ENCODE measurements around the gene DOCK1.
"Not testable (repeated sequence)": the region's sequence is repeated elsewhere in the genome, so short reads cannot be mapped to it uniquely, and the experiment has no call there.

DOCK1 gene

DNA sequence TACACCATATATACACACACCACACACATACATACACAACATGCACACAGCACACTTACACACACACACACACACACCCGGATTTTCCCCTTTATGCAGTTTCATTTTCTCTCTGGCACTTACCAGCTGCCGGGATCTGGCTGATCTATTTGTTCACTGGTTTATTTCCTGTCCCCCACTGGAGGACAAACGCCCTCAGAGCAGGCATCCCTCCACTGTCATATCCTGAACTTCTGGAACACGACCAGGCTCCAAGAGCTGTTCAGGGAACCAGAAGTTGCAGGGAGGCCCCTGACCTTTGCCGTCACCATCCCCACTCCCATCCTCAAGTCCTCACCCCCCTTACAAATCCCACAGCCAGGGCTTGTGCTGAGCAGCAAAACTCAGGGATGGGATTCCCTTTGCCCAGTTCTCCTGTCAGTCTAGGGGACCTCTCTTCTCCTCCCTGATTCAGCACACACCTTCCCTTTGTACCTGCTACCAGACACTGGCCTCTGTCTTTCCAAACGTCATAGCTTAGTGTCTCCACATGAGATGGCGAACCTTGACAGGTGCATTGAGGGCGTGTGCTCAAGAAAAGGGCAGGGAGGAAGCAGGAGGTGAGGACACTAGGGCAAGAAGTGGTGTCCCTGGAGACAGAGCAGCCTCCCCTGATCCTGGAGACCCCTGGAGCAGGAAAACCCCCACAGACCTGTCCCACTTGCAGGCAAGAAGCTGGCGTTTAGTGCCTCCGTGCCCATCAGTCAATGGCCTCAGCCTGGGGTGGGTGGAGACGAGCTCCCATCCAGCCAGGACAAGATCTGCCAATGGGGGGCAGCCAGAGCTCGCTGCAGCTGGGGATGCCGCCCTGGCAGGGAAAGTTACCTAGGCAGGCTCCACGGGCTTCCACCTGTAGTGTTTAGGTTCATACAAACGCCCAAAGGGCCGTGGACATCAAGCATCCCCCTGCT, 12.7 kb upstream of the DOCK1 start:
- DNase-seq (ENCODE audit: insufficient read length, low spot score): no peak
- no peak for TF ChIP-seq POLR2A (IDR thresholded peaks at IDR 0.05; ENCODE audit: low read depth, low read length)
- FAIRE-seq: no peak

DNA sequence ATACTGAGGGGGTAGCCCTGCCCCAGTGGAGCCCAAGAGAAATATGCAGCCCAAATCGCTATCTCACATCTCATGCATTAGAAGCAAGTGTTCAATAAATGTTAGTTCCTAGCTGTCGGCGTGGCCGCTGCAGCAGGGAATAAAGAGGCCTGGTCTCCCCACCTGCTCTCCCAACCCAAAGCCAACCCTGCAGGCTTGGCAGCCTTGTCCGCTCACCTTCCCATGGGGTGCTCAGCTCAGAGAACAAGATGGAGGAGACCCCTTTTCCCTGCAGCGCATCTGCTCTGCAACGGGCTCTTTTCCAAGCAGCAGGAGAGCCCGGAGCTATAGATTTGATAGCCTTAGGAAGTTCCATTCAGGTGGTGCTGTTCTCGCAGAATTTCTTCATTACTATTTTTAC, 12.0 kb upstream of the DOCK1 start:
- TF ChIP-seq POLR2A (IDR thresholded peaks at IDR 0.05; ENCODE audit: low read depth, low read length): no peak
- DNase-seq (ENCODE audit: insufficient read length, low spot score) (no peak), FAIRE-seq (no peak)

DNA sequence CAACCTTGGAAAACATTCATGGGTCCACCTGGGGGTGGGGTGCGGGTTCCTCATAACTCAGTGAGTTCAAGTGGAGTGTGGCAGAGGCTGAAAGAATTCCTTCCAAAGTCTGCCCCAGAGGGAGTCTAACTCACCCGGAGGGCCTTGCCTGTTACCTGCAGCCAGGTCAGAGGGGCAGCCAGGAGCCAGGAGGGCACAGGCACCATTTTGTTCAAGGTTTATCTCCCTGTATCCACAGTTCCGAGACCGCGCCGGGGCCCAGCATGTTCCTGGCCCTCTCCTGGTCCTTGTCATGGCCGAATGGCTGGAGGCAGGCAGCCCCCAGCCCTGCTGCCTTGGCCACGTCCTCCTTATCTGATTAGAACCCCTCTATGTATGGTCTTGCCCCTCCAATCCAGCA, 11.4 kb upstream of the DOCK1 start:
- no peak for TF ChIP-seq POLR2A (IDR thresholded peaks at IDR 0.05; ENCODE audit: low read depth, low read length)
- FAIRE-seq: no peak
- no peak for DNase-seq (ENCODE audit: insufficient read length, low spot score)

DNA sequence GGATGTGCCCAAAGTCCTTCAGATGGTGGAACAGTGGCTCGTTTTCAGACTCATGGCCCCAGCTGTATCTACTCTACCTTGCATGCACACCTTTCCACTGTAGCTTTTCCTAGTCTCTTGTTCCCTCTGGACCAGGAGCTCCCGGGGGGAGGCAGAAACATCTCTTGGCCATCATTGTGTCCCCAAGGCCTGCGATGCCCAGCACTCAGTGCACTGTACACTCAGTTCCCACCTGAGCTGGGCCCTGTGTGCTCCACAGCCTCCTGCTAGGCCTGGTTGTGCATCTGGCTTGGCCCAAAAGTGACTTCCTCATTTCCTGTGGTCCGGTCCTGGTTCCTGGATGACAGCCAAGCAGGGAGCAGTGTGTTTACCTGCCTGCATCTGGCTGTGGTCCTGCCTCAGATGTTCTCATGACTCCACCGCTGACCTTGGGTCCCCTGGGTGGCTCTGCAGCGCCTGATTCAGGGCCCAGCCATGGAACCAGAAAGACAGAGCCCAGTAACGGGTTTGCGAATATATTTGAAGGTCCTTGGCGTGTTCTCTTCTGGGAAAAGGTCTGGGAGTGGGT, 9.9 kb upstream of the DOCK1 start:
- FAIRE-seq (no peak), DNase-seq (ENCODE audit: insufficient read length, low spot score) (no peak)
- no peak for TF ChIP-seq POLR2A (IDR thresholded peaks at IDR 0.05; ENCODE audit: low read depth, low read length)

DNA sequence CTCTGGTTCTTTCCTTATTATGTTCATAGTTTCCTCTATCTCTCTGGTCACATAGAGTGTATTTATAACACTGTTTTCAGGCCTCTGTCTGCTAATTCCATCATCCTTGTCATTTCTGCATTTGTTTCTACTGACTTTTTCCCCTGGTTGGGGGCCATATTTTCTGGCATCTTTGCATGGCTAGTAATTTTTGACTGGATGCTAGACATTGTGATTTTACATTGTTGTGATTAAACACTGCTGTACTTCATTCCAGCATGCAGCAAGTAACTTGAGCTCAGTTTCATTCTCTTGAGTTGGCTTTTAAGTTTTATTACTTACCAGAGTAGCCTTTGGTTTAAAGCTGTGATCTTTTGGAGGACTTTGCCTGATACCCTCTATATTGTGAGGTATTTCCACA, 6.8 kb upstream of the DOCK1 start:
- FAIRE-seq (no peak), DNase-seq (ENCODE audit: insufficient read length, low spot score) (no peak)
- no peak for TF ChIP-seq POLR2A (IDR thresholded peaks at IDR 0.05; ENCODE audit: low read depth, low read length)

DNA sequence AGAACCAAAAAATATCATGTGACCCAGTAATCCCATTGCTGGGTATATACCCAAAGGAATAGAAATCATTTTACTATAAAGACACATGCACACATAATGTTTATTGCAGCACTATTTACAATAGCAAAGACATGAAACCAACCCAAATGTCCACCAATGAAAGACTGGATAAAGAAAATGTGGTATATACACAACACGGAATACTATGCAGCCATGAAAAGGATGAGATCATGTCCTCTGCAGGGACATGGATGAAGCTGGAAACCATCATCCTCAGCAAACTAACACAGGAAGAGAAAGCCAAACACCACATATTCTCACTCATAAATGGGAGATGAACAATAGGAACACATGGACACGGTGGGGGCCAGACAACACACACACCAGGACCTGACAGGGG, 5.7 kb upstream of the DOCK1 start:
- FAIRE-seq: not testable (repeated sequence)

DNA sequence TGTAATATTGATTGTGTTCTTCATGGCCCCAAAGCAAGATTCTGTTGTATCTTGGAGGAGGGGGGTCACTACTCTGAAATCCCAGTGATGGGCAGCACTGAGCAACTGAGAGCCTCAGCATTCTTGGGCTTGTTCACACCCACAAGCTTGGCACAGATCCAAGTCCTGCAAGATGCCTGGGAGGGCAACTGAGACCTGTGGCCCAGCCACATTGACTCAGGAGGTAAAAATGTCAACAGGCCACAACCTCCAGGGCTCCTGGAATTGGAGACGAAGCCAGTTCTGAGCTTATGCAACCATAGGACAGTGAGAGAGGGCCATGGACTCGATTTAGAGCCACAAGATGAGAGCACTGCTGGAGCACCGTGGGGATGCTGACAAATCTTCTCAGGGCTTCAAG, 3.1 kb upstream of the DOCK1 start:
- FAIRE-seq (peak; percentile 89), DNase-seq (ENCODE audit: insufficient read length, low spot score) (peak; percentile 62)
- TF ChIP-seq POLR2A (IDR thresholded peaks at IDR 0.05; ENCODE audit: low read depth, low read length): no peak

More for the DNA sequence above, 5.7 kb upstream of the DOCK1 start:
- DNase-seq (ENCODE audit: insufficient read length, low spot score): not testable (repeated sequence)

DNA sequence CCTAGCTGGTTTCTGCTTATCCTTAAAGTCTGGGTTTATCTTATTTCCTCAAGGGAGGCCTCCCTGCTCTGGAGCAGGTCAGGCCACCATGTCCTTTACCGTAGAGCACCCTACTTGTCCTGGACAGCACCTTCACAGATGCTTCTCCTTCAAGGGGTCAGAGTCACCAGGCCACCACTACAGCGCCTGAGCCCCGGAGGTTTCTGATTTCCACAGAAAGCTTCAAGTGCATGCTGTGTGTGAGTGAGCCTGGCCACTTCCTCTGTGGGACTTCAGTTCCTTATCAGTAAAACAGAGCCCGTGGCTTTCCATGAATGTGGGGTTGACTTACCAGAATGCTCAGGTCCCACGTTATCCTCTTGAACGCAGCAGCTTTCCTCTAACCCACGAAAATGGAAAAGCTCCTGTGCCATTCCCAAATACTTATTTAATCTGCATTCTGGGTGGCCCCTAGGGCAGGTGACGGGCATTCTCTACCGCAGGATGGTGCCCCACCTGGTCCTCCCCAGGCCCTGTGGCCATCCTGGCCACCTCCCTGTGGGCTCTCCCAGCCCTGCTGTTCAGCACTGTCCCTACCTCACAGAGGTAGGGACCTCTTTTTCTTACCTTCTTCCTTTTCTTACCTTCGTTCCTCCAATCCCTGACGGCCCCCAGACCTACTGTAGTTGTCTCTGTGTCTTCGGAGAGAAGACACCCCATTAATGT, 1.4 kb upstream of the DOCK1 start:
- TF ChIP-seq POLR2A (IDR thresholded peaks at IDR 0.05; ENCODE audit: low read depth, low read length): no peak
- DNase-seq (ENCODE audit: insufficient read length, low spot score) (no peak), FAIRE-seq (no peak)

DNA sequence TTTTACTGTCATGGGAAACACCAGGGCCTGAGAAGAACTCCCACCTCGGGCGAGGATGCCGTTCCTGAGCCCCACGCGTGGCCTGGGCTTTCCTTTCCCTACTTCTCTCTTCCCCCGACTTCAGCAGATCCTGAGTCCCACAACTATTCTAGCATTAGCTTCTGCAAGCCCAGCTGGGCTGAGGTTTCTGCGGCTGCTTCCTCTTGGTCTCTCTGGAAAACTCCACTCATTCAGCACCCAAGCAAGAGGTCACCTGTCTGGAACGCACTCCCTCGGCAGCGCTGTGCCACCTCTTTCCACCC, 761 bp upstream of the DOCK1 start:
- no peak for FAIRE-seq

DNA sequence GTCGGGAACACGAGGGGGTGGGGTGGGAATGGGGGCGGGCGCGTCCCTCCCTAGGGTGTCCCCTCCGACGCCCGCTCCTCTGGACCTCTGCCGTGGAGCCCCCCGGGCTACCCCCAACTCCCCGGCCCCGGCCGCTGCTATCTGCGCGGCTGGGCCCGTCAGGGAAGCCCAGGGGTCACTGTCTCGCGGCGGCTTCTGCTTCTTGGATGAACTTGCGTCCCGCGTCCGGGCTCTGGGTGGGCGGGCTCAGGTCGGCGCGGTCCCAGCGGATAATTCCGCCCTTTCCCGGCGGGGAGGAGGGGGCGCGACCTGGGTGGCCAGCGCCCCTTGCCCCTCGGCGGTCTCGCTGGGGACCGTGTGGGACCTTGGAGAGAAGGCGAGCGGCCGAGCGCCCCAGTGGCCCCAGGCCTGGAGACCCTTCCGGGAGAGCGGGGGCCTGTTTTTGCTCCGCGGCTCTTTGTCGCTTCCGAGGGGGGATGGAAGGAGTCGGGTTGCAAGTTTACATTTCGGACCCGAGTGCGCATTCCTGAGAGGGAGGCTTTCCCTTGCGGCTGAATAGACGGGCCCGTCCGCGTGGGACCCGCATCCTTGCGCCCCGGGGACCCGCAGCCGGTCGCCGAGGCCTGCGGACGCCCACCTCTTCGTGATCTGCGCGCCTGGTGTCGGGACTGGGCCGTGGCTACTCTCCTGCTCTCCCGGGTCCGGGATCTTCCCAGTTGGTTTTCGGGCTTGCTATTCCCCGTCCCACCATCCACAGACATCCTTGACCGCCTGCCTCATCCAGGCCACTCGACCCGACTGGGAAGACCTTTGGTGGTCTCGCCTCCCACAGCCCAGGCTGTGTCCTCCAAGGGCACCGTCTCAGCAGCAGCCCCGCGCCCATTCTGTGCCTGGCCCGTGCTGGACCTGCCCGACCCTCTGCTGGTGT, 812 bp downstream of the DOCK1 start:
- no peak for FAIRE-seq
- no peak for TF ChIP-seq POLR2A (IDR thresholded peaks at IDR 0.05; ENCODE audit: low read depth, low read length)

More for the DNA sequence above, 761 bp upstream of the DOCK1 start:
- no peak for TF ChIP-seq POLR2A (IDR thresholded peaks at IDR 0.05; ENCODE audit: low read depth, low read length)
- no peak for DNase-seq (ENCODE audit: insufficient read length, low spot score)

DNA sequence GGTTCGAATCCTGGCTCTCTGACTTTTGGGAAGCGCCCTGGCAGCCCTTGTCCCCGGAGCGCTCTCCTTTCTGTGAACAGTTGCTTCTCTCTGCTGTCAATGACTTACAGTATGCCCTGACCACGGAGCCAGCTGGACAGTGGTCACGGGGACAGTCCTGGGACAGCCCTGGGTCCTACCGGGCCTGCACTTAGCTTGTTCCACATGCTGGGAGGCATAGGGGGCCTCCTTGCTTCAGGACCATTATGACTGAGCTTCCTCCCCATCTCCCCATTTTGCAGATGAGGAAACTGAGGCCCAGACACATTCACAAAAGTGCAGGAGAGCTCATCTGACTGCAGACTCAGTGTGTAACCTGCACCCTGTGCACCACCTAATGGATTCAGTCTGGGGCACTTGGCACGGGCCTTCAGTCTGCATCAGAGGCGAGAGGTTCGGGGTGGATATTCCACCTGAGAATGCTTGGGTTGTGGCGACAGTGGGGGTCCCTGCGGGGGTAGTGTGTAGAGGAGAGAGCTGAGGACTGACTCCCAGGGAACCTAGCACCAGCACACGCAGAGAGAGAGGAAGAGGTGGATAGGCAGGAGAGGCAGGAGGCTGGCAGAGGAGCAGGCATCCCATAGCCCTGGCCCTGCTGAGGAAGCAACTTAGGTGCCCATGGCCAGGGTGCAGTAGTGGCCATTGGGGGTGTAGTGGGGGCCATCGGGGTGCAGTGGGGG, 1.6 kb downstream of the DOCK1 start:
- DNase-seq (ENCODE audit: insufficient read length, low spot score) (no peak), FAIRE-seq (no peak)
- TF ChIP-seq POLR2A (IDR thresholded peaks at IDR 0.05; ENCODE audit: low read depth, low read length): no peak

More for the DNA sequence above, 812 bp downstream of the DOCK1 start:
- DNase-seq (ENCODE audit: insufficient read length, low spot score): peak; percentile 25

DNA sequence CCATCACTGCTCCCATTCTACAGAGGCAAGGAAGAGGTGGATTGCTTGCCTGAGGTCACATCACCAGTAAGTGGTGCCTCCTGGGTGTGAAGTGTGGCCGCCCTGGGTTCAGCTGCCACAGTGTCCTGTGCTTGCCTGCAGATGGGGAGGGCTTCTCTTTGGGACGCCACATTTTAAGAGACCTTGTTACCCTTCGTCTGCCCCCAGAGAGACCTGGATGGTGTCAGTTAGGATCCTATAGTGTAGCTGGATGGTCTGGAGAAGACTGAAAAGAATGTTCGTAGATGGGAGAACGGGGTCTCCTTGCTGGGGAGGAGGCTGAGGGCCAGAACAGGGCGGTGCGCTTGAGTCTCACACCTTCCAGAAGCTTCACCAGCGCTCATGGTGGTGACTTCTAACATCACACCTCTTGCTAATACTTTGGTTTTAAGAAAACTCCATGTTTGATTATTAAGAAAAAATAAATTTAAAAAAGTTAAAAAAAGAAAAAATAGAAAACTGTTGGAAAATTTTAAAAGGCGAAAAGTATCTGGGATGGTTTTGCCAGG, 2.3 kb downstream of the DOCK1 start:
- TF ChIP-seq POLR2A (IDR thresholded peaks at IDR 0.05; ENCODE audit: low read depth, low read length): no peak
- DNase-seq (ENCODE audit: insufficient read length, low spot score) (no peak), FAIRE-seq (no peak)

DNA sequence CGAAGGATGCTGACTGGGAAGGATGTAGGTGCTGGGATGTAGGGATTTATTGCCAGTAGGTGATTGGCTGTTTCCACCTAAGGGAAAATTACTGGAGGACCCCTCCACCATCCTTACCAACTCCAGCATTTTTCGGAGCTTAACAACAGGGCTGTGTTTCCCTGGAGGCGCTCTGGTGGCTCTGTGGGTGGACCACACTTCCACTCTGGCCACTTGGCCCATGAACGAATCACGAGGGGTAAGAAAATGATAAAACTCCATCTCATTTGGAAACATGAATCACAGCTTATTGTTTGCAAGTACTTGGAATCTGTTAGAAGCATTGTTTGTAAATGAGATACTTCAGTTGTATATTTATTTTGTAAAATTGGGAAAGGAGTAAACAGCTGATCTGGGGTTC, 3.0 kb downstream of the DOCK1 start:
- DNase-seq (ENCODE audit: insufficient read length, low spot score) (no peak), FAIRE-seq (no peak)
- no peak for TF ChIP-seq POLR2A (IDR thresholded peaks at IDR 0.05; ENCODE audit: low read depth, low read length)

All from H54 (cell line).